NCI-H1436 treated with DMSO at 0.1 percent for 48 hours (cell line): ENCODE data around the gene STAT3.
"Not testable (repeated sequence)": the region's sequence is repeated elsewhere in the genome, so short reads cannot be mapped to it uniquely, and the experiment has no call there.

Experiments
- DNase-seq: peaks from one replicate; lab custom pipeline; 2025; lab: John Stamatoyannopoulos, UW

Gene STAT3

GRCh38 chr17:42388381-42389134 lies at the start of gene STAT3:
STAT3 (minus strand) TSS chr17:42388442; CDS start chr17:42348516, 39,926 bp downstream.
- DNase-seq, result peak; percentile 99

GRCh38 chr17:42436391-42436790 lies 48.1 kb upstream of the STAT3 start:
- no peak for DNase-seq

- no peak for DNase-seq
Measured at GRCh38 chr17:42431758-42432161, 43.5 kb upstream of the STAT3 start.

GRCh38 chr17:42429726-42430447 lies 41.6 kb upstream of the STAT3 start:
- DNase-seq, result no peak

- no peak for DNase-seq
Measured at GRCh38 chr17:42428141-42428944, 40.1 kb upstream of the STAT3 start.

- no peak for DNase-seq
Measured at GRCh38 chr17:42424991-42425610, 36.9 kb upstream of the STAT3 start.

- no peak for DNase-seq
Measured at GRCh38 chr17:42423766-42424165, 35.5 kb upstream of the STAT3 start.

- DNase-seq, result no peak
Measured at GRCh38 chr17:42422958-42423712, 34.9 kb upstream of the STAT3 start, which contains the start of gene CAVIN1. CAVIN1 (minus strand) TSS chr17:42423256; CDS start chr17:42423097, 159 bp downstream.

- no peak for DNase-seq
Measured at GRCh38 chr17:42422412-42422957, 34.2 kb upstream of the STAT3 start.

GRCh38 chr17:42421507-42422338 lies 33.5 kb upstream of the STAT3 start:
- no peak for DNase-seq

- DNase-seq, result no peak
Measured at GRCh38 chr17:42421136-42421506, 32.9 kb upstream of the STAT3 start.

- not testable (repeated sequence) for DNase-seq
Measured at GRCh38 chr17:42417981-42418380, 29.7 kb upstream of the STAT3 start.

- no peak for DNase-seq
Measured at GRCh38 chr17:42414704-42415409, 26.6 kb upstream of the STAT3 start.

- DNase-seq, result no peak
Measured at GRCh38 chr17:42413464-42414040, 25.3 kb upstream of the STAT3 start.

- DNase-seq, result no peak
Measured at GRCh38 chr17:42411905-42412679, 23.9 kb upstream of the STAT3 start.

GRCh38 chr17:42411361-42411760 lies 23.1 kb upstream of the STAT3 start:
- DNase-seq, result no peak

- no peak for DNase-seq
Measured at GRCh38 chr17:42410319-42410685, 22.1 kb upstream of the STAT3 start.
